PC-3 (cell line): Measurements from ENCODE around the gene DRAXIN. TPM values are rescaled to one million over a fixed set of nuclear protein-coding genes. Genes with fewer than 3 reads are reported as not detected.

Experiments
- ATAC-seq: fragments of 200-7000 bp; cut with Tn5 transposase; 2 replicates; pipeline ENCODE4 v1.9.1; 2020; ENCODE audit warnings: mild to moderate bottlenecking, moderate library complexity
- BruUV-seq: library from RNA; stranded (reverse); fragments of 400-500 nt; replicated peaks from 2 replicates; lab custom pipeline; 2021; lab: Mats Ljungman, UMichigan
- CTCF ChIA-PET: fragments of 300-600 bp; sonication (Branson Sonifier 250); formaldehyde crosslinking; loops from one replicate; lab custom pipeline; 2022; ENCODE audit warnings: antibody characterized with exemption; lab: Charles Lee
- POLR2A ChIA-PET: fragments of 300-600 bp; sonication (Branson Sonifier 250); formaldehyde crosslinking; loops from one replicate; lab custom pipeline; 2022; ENCODE audit warnings: antibody characterized with exemption; ENCODE audit not compliant: unreplicated experiment; lab: Charles Lee
- DNase-seq: peaks from one replicate; pipeline ENCODE4 v3.0.0-alpha.2; 2015
- H2AFZ ChIP-seq: fragments of 300-600 bp; sonication (generic); 2 replicates; pipeline ENCODE4 v1.6.0; 2016; ENCODE audit warnings: antibody characterized with exemption, low read length
- H3F3A ChIP-seq: fragments of 300-600 bp; sonication (generic); one replicate; pipeline ENCODE4 v1.6.0; 2017; ENCODE audit warnings: antibody characterized with exemption, low read length, control low read depth, mild to moderate bottlenecking; ENCODE audit not compliant: unreplicated experiment
- H3K27ac ChIP-seq: fragments of 300-600 bp; sonication (generic); 2 replicates; pipeline ENCODE4 v1.5.1; 2016; ENCODE audit warnings: mild to moderate bottlenecking, low read length
- H3K27me3 ChIP-seq: fragments of 300-600 bp; sonication (generic); 2 replicates; pipeline ENCODE4 v1.6.1; 2016; ENCODE audit warnings: low read length, mixed read lengths
- H3K36me3 ChIP-seq: fragments of 300-600 bp; sonication (generic); 2 replicates; pipeline ENCODE4 v1.6.1; 2016; ENCODE audit warnings: low read depth, mixed run types, low read length, mixed read lengths
- H3K4me1 ChIP-seq: fragments of 300-600 bp; sonication (generic); 2 replicates; pipeline ENCODE4 v1.5.1; 2016; ENCODE audit warnings: low read length; ENCODE audit not compliant: insufficient read depth
- H3K4me2 ChIP-seq: fragments of 300-600 bp; sonication (generic); 2 replicates; pipeline ENCODE4 v1.6.0; 2016; ENCODE audit warnings: low read length
- H3K4me3 ChIP-seq: fragments of 300-600 bp; sonication (generic); 2 replicates; pipeline ENCODE4 v1.5.1; 2016; ENCODE audit warnings: mild to moderate bottlenecking, low read length, mixed read lengths
- H3K79me2 ChIP-seq: fragments of 300-600 bp; sonication (generic); 2 replicates; pipeline ENCODE4 v1.6.1; 2017; ENCODE audit warnings: low read length, mixed read lengths
- H3K9ac ChIP-seq: fragments of 300-600 bp; sonication (generic); 2 replicates; pipeline ENCODE4 v1.6.0; 2016; ENCODE audit warnings: mild to moderate bottlenecking, low read length
- H3K9me2 ChIP-seq: fragments of 300-600 bp; sonication (generic); replicated peaks from 2 replicates; pipeline ENCODE4 v1.6.1; 2016; ENCODE audit warnings: mixed run types, low read length, mixed read lengths
- H3K9me3 ChIP-seq: fragments of 300-600 bp; sonication (generic); 2 replicates; pipeline ENCODE4 v1.6.1; 2016; ENCODE audit warnings: low read length, mixed read lengths
- H4K20me1 ChIP-seq: fragments of 300-600 bp; sonication (generic); 2 replicates; pipeline ENCODE4 v1.6.1; 2016; ENCODE audit warnings: low read length, mixed read lengths
- EZH2 ChIP-seq: fragments of 300-600 bp; sonication (generic); IDR thresholded peaks from one replicate; pipeline ENCODE4 v1.6.1; 2017; ENCODE audit warnings: antibody characterized with exemption, mild to moderate bottlenecking, low read length; ENCODE audit not compliant: unreplicated experiment
- EZH2phosphoT487 ChIP-seq: fragments of 300-600 bp; sonication (generic); IDR thresholded peaks from 2 replicates; pipeline ENCODE4 v1.6.1; 2018; ENCODE audit warnings: mild to moderate bottlenecking, antibody characterized with exemption, low read length, borderline replicate concordance
- intact Hi-C: fragments of 100-400 bp; cut with micrococcal nuclease; formaldehyde crosslinking; loops from 2 replicates; pipeline ENCODE4 v1.9.0; 2023
- total RNA-seq: library from RNA; depleted of rRNA; stranded (reverse); fragments of >200 nt; gene quantifications from 2 replicates; pipeline ENCODE4 v1.2.3, GENCODE V29; 2014
- TF ChIP-seq, protein P1 (sequence below): fragments of 300-600 bp; sonication (generic); conservative IDR thresholded peaks from 2 replicates; pipeline ENCODE4 v1.5.1; 2017; ENCODE audit warnings: antibody characterized with exemption, low read depth, mild to moderate bottlenecking, low read length

Gene DRAXIN
- total RNA-seq, 1 experiment from 2014 or later, result 0.07 TPM

DNA sequence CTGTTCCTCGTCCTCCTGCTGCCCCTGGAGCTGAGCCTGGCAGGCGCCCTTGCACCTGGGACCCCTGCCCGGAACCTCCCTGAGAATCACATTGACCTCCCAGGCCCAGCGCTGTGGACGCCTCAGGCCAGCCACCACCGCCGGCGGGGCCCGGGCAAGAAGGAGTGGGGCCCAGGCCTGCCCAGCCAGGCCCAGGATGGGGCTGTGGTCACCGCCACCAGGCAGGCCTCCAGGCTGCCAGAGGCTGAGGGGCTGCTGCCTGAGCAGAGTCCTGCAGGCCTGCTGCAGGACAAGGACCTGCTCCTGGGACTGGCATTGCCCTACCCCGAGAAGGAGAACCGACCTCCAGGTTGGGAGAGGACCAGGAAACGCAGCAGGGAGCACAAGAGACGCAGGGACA, 14.8 kb downstream of the DRAXIN start:
- intact Hi-C loops, result no loop called here
- no TSS peak for BruUV-seq
- Histone ChIP-seq H3K36me3 (no peaks in the 10 kb centered on the region), H3K4me2 (no peak overlapping the region), H3K4me3 (no peak overlapping the region), H3K4me1 (no peaks in the 10 kb centered on the region), H3K9me3 (no peaks in the 10 kb centered on the region), H3F3A (no peaks in the 10 kb centered on the region), H4K20me1 (no peaks in the 10 kb centered on the region), H2AFZ (no peak overlapping the region), H3K27ac (no peak overlapping the region), H3K9me2 (no peaks in the 10 kb centered on the region), H3K27me3 (peaks cover 7% of the 10 kb centered on the region; the same call in 1 of the 2 replicates), H3K79me2 (no peaks in the 10 kb centered on the region), H3K9ac (no peak overlapping the region)
- ChIA-PET POLR2A (no interaction called here), CTCF (no interaction called here)
- no peak for ATAC-seq
- TF ChIP-seq, protein P1, sequence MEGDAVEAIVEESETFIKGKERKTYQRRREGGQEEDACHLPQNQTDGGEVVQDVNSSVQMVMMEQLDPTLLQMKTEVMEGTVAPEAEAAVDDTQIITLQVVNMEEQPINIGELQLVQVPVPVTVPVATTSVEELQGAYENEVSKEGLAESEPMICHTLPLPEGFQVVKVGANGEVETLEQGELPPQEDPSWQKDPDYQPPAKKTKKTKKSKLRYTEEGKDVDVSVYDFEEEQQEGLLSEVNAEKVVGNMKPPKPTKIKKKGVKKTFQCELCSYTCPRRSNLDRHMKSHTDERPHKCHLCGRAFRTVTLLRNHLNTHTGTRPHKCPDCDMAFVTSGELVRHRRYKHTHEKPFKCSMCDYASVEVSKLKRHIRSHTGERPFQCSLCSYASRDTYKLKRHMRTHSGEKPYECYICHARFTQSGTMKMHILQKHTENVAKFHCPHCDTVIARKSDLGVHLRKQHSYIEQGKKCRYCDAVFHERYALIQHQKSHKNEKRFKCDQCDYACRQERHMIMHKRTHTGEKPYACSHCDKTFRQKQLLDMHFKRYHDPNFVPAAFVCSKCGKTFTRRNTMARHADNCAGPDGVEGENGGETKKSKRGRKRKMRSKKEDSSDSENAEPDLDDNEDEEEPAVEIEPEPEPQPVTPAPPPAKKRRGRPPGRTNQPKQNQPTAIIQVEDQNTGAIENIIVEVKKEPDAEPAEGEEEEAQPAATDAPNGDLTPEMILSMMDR, result no peak
- TF ChIP-seq EZH2, result no peak
- TF ChIP-seq EZH2phosphoT487, result no peak
- no peak for DNase-seq

DNA sequence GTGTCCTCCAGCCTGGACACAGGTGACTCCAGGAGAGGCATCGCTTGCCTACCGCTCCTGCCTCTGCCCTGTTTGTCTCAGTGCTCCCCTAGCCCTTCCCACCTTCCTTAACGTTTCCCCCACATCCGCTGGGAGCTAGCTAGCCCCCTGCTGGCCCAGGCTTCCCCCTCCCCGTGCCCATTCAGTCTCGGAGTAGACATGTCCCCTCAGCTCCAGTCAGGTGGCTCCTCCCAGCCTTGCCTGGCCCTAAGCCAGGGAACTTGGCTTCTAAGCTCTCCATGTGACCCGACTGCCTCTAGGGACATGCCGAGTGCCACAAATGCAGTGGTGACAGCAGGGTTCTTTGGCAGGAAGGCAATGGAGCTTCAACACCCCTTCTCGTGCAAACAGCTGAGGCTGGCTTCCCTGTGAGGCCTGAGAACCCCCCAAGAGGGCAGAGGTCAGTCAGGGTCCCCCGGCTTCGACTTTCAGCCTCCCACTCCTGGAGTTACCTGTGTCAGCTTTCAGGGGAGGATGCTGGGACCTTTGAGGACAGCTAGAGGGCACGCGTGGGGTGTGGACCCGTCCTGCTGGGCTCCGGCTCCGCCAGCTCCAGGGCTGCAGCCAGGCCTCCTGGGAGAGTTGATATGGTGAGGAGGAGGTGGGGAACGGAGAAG, 16.2 kb downstream of the DRAXIN start:
- DNase-seq, result no peak
- CTCF ChIA-PET, result no interaction called here
- ATAC-seq, result no peak

More for the DNA sequence above, 16.2 kb downstream of the DRAXIN start:
- no peaks in the 10 kb centered on the region for H3F3A ChIP-seq
- no peaks in the 10 kb centered on the region for H3K4me1 ChIP-seq
- no peak overlapping the region for H3K27ac ChIP-seq
- H3K4me3 ChIP-seq, result no peak overlapping the region
- TF ChIP-seq EZH2 (no peak), EZH2phosphoT487 (no peak)
- TF ChIP-seq, protein P1, result no peak
- H3K9me2 ChIP-seq, result no peaks in the 10 kb centered on the region
- POLR2A ChIA-PET, result no interaction called here
- no peaks in the 10 kb centered on the region for H3K9me3 ChIP-seq
- no peak overlapping the region for H3K4me2 ChIP-seq
- intact Hi-C loops, result no loop called here
- BruUV-seq, result no TSS peak
- H3K36me3 ChIP-seq, result no peaks in the 10 kb centered on the region
- no peaks in the 10 kb centered on the region for H4K20me1 ChIP-seq
- no peaks in the 10 kb centered on the region for H3K79me2 ChIP-seq
- no peak overlapping the region for H3K9ac ChIP-seq
- H2AFZ ChIP-seq, result no peak overlapping the region
- peaks cover 3% of the 10 kb centered on the region; the same call in 1 of the 2 replicates for H3K27me3 ChIP-seq
